ENCODE results near the gene ACOX2. TPM values are rescaled to one million over a fixed set of nuclear protein-coding genes. Genes with fewer than 3 reads are reported as not detected.

ACOX2 gene
- total RNA-seq, 6 experiments from 2014 or later: 9.7 to 15.4 (median 11.8) TPM

DNA sequence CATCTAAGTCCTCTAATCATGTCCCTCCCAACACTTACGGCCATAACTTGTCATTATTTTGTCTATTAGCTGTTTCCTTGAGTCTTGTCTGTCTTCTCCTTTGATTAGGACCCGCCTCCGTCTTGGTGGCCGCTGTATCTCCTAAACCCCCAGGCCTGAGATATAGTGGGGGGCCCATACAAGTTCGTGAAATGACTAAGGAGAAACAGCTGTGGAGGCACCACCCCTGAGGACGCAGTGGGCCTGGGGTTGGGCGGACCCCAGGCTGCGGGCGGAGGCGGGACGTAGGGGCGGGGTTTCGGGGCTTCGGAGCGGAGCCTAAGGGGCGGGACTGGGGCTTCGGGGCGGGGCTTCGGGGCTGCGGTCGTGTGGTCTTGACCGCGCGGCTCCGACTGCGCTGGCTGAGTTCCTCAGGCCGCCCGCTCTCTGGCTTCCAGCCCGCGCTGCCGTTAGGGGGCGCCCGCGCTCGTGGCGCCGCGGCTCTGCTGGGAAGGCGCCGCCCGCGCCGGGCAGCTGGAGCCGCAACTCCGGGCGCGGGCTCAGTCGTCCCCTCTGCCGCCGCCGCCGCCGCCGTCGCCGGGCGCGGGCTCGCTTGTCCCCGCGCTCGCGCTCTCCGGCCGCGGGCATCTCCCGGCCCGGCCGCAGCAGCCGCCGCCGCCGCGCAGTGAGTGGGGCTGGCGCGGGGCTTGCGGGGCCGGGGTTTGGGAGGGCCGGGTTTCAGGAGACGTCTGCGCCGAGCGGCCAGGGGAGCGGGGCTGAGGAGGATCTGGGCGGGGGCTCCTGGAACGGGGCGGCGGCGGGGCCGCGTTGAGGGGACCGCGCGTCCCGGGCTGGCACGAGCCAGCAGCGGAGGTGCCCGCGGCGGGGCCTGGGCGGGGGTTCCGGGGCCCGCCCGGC lies 45.2 kb downstream of the ACOX2 start, which contains the start of gene KCTD6:
Gene KCTD6 (plus strand): TSS at position 591 of the 897 bp plus-strand sequence. CDS start 6,660 bp downstream, outside the sequence.
- Mint-ChIP-seq H3K27me3 (ENCODE audit: insufficient read depth) (no peaks in the 10 kb centered on the region; the same call in none of the 2 replicates), H3K27ac (peak within 1 kb of the TSS; percentile 82), H3K9me3 (no peaks in the 10 kb centered on the region), H3K4me3 (peak within 1 kb of the TSS; percentile 98), H3K4me1 (ENCODE audit: low read depth) (peaks cover 69% of the 10 kb centered on the region), H3K36me3 (ENCODE audit: low read depth) (no peaks in the 10 kb centered on the region; the same call in 1 of the 2 replicates)
- DNase-seq: peak; percentile 87
- TF ChIP-seq, protein P1, sequence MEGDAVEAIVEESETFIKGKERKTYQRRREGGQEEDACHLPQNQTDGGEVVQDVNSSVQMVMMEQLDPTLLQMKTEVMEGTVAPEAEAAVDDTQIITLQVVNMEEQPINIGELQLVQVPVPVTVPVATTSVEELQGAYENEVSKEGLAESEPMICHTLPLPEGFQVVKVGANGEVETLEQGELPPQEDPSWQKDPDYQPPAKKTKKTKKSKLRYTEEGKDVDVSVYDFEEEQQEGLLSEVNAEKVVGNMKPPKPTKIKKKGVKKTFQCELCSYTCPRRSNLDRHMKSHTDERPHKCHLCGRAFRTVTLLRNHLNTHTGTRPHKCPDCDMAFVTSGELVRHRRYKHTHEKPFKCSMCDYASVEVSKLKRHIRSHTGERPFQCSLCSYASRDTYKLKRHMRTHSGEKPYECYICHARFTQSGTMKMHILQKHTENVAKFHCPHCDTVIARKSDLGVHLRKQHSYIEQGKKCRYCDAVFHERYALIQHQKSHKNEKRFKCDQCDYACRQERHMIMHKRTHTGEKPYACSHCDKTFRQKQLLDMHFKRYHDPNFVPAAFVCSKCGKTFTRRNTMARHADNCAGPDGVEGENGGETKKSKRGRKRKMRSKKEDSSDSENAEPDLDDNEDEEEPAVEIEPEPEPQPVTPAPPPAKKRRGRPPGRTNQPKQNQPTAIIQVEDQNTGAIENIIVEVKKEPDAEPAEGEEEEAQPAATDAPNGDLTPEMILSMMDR (IDR thresholded peaks at IDR 0.05): peak; percentile 81

DNA sequence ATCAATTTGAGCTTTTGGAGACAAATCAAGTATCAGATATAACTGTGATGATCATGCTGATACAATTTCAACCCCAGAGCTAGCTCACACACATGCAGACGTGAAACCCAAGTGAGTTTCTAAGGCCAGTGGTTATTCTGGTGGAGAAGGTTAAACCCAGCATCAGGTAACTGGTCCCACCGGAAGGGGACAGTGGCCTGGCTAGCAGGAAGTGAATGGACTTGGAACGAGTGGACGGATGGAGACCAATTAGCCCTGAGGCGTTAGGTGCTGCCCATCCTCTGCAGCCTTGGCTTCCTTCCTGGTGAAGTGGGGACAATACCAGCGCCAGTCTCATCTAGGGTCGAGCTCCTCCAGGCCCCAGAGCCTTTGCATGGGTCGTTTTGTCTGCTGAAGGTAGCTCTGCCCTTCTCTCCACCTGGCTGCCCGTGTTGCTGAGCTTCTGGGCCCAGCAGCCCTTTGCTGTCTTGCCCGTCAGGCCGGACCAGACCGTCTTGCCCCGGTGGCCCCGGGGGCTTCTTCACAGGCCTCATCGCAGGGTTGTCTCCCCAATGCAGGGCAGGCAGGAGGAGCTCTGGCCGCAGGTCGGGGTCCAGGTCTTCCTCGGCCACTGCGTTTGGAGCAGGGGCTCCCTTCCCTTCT lies 46.0 kb downstream of the ACOX2 start:
- no peaks in the 10 kb centered on the region; the same call in 1 of the 2 replicates for H3K36me3 Mint-ChIP-seq (ENCODE audit: low read depth)
- TF ChIP-seq, protein P1 (IDR thresholded peaks at IDR 0.05): no peak
- no peaks in the 10 kb centered on the region for H3K9me3 Mint-ChIP-seq
- peak overlapping the region; percentile 88 for H3K4me3 Mint-ChIP-seq
- H3K4me1 Mint-ChIP-seq (ENCODE audit: low read depth): peaks cover 69% of the 10 kb centered on the region
- peak overlapping the region; percentile 80 for H3K27ac Mint-ChIP-seq
- H3K27me3 Mint-ChIP-seq (ENCODE audit: insufficient read depth): no peaks in the 10 kb centered on the region; the same call in 1 of the 2 replicates
- DNase-seq: no peak

- H3K27ac Mint-ChIP-seq: no peak overlapping the region
- H3K4me3 Mint-ChIP-seq: no peak overlapping the region
- peaks cover 52% of the 10 kb centered on the region for H3K4me1 Mint-ChIP-seq (ENCODE audit: low read depth)
- H3K9me3 Mint-ChIP-seq: no peaks in the 10 kb centered on the region
- TF ChIP-seq, protein P1 (IDR thresholded peaks at IDR 0.05): no peak
- no peak for DNase-seq
- H3K27me3 Mint-ChIP-seq (ENCODE audit: insufficient read depth): no peaks in the 10 kb centered on the region; the same call in 1 of the 2 replicates
- no peaks in the 10 kb centered on the region; the same call in 1 of the 2 replicates for H3K36me3 Mint-ChIP-seq (ENCODE audit: low read depth)
Observed at GRCh38 chr3:58488967-58489366, 48.0 kb downstream of the ACOX2 start.

DNA sequence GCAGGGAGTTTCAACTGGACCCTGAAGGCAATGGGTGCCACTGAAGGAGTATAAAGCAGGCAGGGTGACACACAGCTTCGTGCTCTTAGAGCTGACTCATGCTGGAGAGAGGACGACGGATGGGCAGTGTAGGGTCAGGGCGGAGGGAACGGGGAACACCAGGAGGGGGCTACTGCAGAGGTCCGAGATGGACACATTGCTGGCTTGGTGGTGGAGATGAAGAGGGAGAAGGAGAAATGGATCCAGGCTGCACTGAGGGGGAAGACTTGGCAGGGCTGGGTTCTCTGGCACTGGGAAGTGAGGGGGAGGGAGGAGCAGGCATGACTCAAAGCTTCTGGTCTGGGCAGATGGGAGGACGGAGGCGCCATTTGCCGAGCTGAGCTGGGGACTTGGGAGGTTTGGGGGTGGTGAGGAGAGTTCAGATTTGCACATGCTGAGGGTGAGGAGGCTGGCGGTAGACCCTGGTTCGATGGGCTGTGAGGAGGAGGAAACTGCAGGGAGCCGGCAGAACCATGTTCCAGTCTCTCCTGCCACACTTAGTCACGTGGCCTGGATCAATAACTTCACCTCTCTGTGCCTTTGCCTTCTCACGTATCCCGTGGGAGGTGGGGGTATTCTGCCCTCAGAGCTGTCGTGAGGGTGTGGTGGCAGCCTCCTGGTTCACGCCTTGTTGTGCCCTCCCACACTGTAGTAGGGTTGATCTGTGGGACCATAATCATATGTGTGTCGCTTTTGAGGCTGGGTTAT lies 49.7 kb downstream of the ACOX2 start:
- no peaks in the 10 kb centered on the region for H3K9me3 Mint-ChIP-seq
- DNase-seq: peak; percentile 61
- H3K4me1 Mint-ChIP-seq (ENCODE audit: low read depth): peaks cover 37% of the 10 kb centered on the region
- H3K36me3 Mint-ChIP-seq (ENCODE audit: low read depth): no peaks in the 10 kb centered on the region
- peak overlapping the region; percentile 94 for H3K27ac Mint-ChIP-seq
- TF ChIP-seq, protein P1 (IDR thresholded peaks at IDR 0.05): no peak
- H3K4me3 Mint-ChIP-seq: peak overlapping the region; percentile 70
- H3K27me3 Mint-ChIP-seq (ENCODE audit: insufficient read depth): peaks cover under 1% of the 10 kb centered on the region; the same call in 1 of the 2 replicates

Data from HFFc6 (cell line).